ENCODE data around the gene TROAP.

- TF ChIP-seq CTCF (IDR thresholded peaks at IDR 0.05) (no peak), EZH2 (IDR thresholded peaks at IDR 0.05) (no peak)
Measured at GRCh38 chr12:49287876-49288275, 35.2 kb upstream of the TROAP start.

Measured in neural progenitor cell (in vitro differentiated cells).